Sciatic nerve (tissue), 2 donors: ENCODE results near the gene ASTN2. TPM values are rescaled to one million over a fixed set of nuclear protein-coding genes. Genes with fewer than 3 reads are reported as not detected.

Source experiments
- ATAC-seq: fragments of 200-7000 bp; cut with Tn5 transposase; one replicate; pipeline ENCODE4 v1.9.1; 2020; ENCODE audit warnings: mild to moderate bottlenecking, moderate library complexity
- DNase-seq: peaks from one replicate; pipeline ENCODE4 v3.0.0-alpha.2; 2020; ENCODE audit warnings: low spot score
- intact Hi-C: fragments of 100-400 bp; cut with DNase I; formaldehyde crosslinking; loops from one replicate; pipeline ENCODE4 v1.14.2; 2022
- total RNA-seq: library from RNA; stranded (reverse); fragmentation: NEBNext Ultra II Directional; extraction: Animal tissue kit (Norgen Biotek cat#: 25700); gene quantifications from one replicate; pipeline ENCODE4 v1.2.1, GENCODE V29; 2021
- donor health status: DM: no; HTN: no; CAD: no.
- donor health status: DM: no; HTN: no; CAD: no.

Gene ASTN2
- total RNA-seq, 1 donor from 2014 or later, result 19.1 TPM

DNA sequence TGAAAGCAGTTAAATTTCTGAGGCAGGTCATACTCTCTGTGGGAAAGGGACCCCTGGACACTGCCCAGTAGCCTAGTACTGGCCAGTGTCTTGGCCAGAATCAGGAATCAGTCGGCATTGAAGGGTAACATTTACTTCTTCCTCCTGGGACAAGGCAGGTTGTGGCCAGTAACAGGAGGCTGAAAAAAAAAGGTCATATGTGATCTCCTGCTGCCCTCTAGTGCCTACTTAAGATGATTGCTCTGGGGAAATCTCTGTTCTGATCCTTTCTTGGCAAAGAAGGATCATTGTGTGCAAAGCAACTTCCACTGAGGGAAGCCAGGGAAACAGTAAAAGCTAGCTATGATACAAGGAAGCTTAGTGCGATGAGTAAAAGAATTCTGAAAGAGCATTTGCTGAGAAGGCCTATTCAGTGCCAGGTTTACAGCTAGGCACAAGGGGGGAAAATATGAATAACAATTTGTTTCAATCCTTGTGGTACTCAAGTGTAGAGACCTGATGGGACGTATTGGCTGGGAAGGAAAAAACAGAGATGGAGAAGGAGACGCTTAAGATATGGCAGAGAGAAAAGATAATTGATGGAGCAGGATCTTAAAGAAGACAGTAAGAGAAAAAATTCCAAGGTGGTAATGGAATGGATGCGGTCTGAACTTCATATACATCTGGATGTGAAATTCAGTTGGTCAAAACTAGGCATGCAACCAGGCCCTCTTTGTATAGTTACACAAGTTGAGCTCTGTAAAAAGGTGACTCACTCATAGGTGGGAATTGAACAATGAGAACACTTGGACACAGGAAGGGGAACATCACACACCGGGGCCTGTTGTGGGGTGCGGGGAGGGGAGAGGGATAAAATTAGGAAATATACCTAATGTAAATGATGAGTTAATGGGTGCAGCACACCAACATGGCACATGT lies 753.6 kb downstream of the ASTN2 start:
- DNase-seq (no peak), ATAC-seq (peak; percentile 81)
- intact Hi-C loops, result no loop called here

DNA sequence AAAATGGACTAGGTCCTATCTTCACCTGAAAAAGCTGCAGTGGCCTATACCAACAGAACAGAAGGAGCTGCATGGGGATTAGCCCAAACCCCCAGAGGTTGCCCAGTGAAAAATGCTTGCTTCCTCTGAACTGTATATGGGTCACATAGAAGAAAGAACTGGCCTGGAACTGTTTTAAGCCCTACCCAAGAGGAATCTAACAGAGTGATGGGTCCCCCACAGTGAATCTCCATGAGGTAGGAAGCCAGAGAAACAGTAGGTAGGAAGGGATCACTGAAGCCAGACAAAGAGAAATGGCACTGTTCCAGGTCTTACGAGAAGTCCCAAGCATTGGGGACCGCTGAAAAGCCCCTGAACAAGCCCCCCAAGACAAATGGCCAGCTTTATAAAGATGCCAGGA lies 756.6 kb downstream of the ASTN2 start:
- intact Hi-C loops, result no loop called here
- DNase-seq (no peak), ATAC-seq (no peak)

DNA sequence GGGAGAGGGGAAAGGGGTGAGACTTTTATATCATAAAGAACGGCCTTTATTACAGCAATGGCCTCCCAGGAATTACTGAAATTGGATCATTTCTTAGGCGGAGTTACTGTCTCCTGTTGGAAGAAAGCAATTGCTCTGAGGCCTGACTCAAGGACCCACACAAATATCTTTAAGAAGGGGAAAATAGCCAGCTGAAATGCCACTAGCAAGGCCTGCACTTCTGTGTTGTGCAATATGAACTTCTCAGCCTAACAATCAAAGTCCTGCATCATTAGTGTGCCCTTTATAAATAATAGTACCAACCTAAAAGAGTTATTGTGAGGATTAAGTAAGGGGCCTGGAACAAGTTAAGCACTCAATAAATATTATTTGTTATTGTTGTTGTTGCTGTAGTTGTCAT lies 757.9 kb downstream of the ASTN2 start:
- ATAC-seq (peak; percentile 29), DNase-seq (no peak)
- intact Hi-C loops, result no loop called here

DNA sequence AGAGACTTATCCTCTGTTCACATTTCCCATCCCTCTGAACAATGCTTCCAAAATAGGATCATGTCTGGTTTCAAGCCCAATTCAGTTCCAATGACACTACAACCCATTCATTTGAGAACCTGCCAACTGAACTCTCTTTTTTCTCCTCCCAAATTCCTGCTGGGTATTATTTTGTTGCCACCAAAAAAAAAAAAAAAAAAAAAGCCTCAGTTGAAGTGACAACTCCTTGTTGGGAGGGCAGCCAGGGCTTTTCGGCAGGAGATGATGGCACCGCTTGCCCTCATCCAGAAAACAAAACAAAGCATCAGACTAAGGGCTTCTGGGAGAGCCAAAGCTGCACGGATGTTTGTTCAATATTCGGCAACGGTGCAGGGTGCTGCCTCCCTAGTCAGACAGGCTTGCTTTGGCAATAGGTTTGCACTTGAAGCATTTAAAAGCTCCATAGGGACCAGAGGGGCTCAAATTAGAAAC lies 758.3 kb downstream of the ASTN2 start:
- peak; percentile 15 for ATAC-seq
- no peak for DNase-seq
- intact Hi-C loops, result no loop called here

DNA sequence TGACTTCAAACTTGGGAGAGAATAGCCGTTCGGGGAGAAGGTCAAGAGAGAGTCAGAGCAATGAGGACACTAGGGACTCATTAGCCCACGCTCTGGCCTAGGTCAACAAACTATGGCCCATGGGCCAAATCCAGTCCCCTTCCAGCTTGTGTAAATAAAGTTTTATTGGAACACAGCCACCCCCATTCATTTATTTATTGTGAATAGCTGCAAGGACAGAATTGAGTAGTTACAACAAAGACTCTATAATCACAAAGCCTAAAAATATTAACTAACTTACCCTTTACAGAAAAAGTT lies 760.9 kb downstream of the ASTN2 start:
- peak; percentile 66 for ATAC-seq
- no peak for DNase-seq
- intact Hi-C loops, result no loop called here

DNA sequence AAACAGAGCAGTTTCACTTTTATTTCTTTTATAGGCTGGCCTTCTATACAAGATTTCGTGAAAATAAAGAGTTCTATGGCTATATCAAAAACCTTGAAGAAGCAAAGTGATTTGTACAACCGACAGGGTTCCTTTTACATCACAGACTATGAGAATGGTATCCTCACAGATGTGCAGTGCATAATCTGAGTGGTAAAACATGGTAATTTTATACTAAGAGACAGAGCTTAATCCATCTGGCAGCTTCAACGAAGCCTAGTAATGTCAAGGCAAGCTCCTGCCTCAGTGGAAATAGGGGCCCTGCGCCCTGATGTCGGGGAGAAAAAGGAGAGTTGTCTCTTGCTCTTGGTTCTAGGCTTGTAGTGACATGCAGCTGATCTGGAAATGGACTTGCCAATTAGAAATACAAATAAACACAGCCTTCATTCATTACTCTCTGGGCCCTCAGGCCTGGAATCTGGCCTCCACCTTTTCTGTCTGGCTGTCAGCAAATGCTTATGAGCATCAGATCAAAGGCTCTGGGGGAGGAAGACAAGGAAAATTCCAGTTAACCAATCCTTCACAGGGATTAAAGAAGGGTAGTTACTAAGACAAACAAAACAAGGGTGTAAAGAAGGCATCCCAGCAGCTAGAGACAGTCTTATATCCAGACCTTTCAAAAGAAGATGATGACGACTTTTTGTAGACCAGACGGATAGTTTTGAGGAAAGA lies 761.4 kb downstream of the ASTN2 start:
- ATAC-seq (peak; percentile 64), DNase-seq (no peak)
- intact Hi-C loops, result no loop called here

DNA sequence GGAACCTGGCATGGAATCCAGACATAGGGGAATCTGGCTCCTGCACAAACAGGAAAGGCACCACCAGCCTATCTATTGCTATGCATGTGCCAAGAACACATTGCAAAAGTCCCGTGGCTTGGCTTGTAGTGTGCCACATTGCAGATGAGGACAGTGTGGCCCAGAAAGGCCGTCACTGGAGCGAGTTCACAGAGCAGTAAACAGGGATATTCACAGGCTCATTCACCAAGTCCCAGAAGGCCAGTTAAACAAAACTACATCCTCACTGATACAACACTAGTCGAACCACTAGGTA lies 767.4 kb downstream of the ASTN2 start:
- peak; percentile 62 for ATAC-seq
- DNase-seq, result no peak
- intact Hi-C loops, result no loop called here

DNA sequence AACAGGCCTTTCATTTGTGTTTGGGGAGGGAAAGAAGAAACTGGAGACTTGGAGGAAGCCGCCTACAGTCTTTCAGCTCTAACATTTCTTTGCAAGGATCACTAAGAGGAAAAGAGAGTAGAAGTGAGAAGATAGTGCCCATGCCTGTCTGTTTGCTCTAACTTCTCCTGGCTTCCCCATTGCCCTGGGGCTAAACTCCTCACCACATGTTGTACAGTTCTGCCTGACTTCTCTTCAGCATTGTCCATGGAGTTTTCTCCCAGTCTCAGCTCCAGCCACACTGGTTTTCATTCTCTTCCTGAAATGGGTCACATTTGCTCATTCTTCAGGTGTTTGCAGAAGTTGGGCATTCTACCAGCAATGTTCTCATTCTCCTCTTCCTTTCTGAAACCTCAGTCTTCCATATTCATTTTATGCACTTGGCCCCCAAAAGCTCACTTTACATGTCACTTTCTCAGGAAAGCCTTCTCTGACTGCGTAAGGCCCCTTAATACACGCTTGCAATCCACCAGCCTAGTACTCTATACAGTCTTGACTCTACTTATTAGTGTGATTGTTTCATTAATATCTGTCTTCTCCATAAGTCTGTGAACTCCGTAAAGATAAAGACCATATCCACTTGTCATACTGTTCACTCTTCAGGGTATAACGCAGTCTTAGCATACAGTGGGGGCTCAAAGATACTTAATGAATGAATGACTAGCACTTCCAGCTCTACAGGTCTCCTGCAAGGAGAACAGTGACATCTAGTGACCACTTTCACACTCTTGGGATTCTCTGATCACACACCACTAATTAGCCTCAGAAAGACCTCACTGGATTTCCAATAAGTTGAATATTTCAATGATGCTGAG lies 768.0 kb downstream of the ASTN2 start:
- intact Hi-C loops, result no loop called here

DNA sequence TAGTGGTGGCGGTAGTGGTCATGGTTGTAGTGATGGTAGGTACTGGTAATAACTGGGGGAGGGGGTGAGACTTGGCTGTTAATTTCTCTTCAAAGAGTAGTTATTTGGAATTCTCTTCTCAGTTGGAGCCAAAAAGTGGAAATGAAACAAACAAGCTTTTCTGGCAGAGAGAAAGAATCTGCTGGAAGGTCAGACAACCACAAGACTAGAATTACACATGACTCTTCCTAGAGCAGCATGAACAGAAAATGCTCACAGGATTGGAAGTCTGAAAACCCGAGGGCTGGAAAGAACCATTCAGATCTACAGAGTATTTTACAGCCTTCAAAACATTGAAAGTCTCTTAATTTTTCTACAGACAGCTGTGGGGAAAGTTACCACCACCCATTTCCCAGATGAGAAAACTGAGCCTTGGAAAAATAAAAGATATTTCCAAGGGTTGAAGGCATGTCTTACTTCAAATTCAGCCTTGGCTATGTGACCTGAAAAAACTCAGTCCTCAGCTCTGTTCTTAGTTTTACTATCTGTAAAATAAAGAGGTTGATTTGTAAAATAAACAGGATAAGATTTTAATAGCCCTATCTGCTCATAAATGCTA lies 770.7 kb downstream of the ASTN2 start:
- ATAC-seq (peak; percentile 62), DNase-seq (no peak)
- intact Hi-C loops, result no loop called here

More for the DNA sequence above, 768.0 kb downstream of the ASTN2 start:
- no peak for DNase-seq
- ATAC-seq, result peak; percentile 77

DNA sequence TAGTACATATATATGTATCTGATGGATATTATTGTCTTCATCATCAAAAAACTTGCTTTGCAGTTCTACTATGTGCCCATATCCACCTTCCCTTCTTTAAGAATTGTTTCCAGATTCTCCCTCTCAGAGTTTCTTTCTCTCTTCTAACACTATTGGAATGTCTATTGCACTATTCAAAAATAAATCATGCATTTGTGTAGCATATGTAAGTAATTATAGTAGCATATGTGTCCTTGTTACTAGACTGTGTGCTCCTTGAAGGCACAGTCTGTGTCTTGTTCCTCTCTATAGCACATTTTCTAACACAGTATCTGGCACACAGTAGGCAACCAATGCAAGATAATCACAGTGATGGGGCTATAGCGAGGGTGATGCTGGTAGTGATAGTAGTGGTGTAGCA lies 771.2 kb downstream of the ASTN2 start:
- ATAC-seq (no peak), DNase-seq (no peak)
- intact Hi-C loops, result no loop called here

DNA sequence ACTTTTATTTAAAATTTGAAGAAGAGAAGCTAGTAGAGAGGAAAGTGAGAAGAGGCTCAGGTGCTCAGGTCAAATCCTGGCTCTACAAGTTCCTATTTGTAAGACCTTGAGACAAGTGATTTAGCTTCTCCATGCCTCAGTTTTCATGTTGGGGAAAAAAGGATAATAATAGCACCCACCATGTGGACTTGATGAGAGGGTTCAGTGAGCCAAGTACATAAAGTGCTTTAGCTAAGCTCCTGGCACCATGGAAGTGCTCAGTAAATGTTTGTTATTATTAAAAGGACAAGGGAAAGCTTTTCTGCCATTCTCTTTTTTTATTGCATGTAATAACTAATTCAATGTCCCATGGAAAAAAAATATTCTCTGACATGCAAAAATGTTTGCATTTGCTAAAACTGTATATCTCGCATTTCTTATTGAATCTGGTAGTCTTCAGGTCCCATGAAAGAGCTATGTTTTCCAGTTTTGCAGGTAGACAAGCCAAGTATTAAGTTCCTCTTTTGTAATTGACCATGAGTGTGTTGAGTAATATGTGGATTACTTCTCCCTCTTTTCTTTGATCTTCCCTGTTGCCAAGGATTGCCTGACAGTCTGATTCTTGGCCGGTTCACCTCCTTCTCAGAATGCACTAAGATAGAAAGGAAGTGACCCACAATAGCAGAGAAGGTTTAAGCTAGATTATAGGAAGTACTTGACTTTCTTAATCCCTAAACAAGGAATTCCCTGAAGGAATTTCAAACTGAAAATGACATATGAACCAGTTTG lies 773.4 kb downstream of the ASTN2 start:
- intact Hi-C loops, result no loop called here
- ATAC-seq (peak; percentile 70), DNase-seq (no peak)

DNA sequence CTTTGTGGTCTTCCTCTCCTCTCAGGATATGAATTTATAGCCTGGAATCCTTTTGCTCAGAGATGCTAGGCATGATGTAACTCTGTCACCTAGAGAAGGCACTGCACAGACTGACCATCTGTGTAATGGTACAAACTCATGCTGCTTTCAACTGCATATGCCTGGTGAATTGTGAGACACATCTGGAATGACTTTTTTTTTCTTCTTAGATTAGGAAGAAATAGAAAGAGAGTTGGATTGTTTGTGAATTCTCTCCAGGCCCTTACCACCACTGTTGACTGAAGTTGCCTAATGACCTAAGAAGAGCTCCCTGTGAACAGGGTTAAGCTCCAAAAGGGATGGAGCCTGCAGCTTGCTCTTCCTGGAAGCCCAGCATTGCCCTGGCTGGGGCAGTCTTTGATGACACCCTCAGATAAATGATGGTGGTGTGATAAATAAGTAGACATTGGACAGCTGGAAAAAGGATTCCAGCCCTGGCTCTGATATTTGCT lies 775.6 kb downstream of the ASTN2 start:
- no peak for DNase-seq
- intact Hi-C loops, result no loop called here
- peak; percentile 60 for ATAC-seq

DNA sequence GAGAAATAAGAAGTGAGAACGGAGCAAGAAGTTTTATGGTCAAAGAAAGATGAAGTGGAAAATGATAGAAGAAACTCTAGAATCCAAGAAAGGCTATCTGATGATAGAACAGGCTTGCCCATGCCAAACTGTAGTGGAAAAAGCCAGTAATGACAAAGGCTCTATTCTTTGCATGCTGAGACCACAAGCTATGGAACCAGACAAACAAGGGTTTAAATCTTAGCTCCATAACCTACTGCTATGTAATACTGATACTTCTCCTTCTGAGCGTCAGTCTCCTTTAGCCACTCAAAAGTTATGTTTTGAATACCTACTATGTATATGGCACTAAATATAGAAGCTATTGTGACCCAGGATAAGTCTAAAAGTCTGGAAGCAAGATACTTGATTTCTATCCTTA lies 778.9 kb downstream of the ASTN2 start:
- DNase-seq (no peak), ATAC-seq (no peak)
- intact Hi-C loops, result no loop called here

DNA sequence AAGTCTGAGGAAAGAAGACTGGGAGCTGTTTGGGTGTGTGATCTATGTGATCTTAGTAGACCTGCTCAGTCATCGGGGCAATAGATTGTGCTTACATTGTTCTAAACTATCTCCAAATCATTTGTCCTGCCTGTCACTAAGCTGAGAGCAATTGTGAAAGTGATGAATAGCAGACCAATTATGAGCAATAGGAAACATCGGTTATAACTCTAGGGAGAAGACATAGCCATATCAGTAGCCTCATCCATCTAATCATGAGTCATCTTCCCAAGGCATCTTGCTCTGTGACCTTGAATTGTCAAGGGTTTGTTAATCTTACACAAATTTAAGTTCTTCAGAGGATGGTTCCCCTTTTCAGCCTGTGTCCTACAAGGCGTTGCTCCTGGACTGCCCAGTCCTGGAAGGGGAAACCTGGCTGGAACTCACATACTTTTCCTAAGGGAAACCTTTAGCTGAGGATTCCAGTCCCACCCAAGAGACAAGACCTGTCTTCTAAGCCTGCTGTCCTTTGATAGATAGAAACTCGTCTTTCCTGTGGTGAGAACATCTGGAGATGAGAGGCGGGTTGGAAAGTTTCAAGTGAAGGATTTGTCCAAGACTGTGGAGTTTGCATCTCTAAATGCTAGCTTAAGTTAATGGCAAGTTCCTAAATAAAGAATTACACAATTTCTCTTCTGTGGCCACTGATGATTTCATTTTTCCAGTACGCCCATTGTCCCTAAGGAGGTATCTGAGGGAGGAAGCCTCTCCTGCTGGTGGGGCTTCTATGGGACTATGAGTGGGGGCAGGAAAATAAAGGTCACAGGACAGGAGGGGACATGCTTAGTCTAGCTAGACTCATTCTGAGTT lies 781.6 kb downstream of the ASTN2 start:
- intact Hi-C loops, result no loop called here
- no peak for DNase-seq
- peak; percentile 92 for ATAC-seq

DNA sequence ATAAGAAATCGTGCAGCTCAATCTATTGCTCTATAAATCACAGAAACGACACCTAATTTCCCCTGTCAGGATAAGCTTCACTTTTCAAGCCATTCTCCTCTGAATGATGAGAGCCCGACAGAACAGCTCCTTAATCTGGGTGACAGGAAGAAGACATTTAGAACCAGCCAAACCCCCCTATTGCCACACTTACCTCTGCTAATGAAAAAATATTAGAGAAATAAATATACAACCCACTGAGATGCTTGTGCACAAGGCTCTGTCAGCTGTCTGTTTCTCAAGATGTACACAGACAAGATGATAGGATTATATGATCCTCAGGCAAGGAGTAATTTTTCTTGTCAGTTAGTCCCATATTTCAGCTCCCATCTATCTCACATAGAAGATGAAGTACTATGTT lies 785.2 kb downstream of the ASTN2 start:
- ATAC-seq (no peak), DNase-seq (no peak)
- intact Hi-C loops, result no loop called here

DNA sequence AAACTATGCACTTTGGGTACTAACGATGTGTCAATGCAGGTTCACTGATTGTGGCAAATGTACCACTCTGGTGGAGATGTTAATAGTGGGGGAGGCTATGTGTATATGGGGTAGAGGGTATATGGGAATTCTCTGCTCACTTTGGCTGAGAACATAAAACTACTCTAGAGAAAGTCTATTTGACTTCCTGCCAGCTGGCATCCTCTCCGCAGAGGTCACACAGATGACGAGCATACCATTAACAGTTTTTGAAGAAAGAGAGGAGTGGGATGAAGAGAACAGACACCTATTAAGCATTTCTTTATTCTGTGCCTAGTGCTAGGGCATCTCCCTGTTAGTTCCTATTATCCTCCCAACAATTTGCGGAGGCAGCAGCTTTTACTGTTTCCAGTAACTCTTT lies 786.1 kb downstream of the ASTN2 start:
- no peak for DNase-seq
- intact Hi-C loops, result no loop called here
- ATAC-seq, result no peak

DNA sequence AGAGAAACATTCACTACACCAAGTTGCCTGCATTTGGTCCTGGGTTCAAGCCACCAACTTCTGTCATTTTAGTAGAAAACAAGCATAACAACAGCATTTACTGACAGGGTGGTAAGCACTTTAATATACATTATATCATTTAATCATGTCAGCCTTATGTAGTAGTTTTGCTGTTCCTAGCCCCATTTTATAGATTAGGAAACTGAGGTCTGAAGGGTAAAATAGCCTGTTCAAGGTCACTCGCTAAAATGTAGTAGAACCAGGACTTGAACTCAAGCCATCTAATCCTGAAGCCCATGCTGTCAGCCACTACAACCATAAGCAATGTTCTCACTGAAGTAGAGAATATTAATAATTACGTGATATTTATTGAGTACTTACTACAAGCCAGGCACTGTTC lies 787.4 kb downstream of the ASTN2 start:
- ATAC-seq, result no peak
- intact Hi-C loops, result no loop called here
- DNase-seq, result no peak

DNA sequence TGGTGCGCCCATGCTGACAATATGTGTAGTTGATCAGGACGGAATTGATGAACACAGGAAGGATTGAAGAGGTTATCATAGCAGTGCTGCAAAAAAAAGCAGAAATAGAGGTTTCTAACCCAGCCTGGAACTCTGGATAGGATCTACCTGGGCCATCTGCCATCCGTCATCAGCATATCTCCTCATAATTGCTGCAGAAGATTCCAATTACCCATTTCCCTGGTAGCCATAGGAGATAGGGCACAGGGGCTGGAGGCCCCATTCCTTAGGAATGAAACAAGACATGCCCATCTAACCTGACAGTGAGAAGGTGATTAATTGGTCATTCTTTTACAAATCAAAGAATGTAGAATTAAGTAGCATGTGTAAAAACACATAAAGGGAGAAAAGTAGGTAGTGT lies 788.1 kb downstream of the ASTN2 start:
- intact Hi-C loops, result no loop called here
- DNase-seq (no peak), ATAC-seq (no peak)
